Fibroblast of skin of back (primary cell): ENCODE results near the gene ZNF669. TPM values are rescaled to one million over a fixed set of nuclear protein-coding genes. Genes with fewer than 3 reads are reported as not detected.
"Not testable (repeated sequence)": the region's sequence is repeated elsewhere in the genome, so short reads cannot be mapped to it uniquely, and the experiment has no call there.

Source experiments
- DNase-seq: peaks from one replicate; pipeline ENCODE4 v3.0.0-alpha.2; 2013
- polyA plus RNA-seq, 2 experiments: library from polyadenylated mRNA; unstranded; fragments of 120-200 nt; gene quantifications; one replicate each; pipeline ENCODE4 v1.2.1, GENCODE V29; 2013; ENCODE audit not compliant: insufficient read length in 2 of 2

The ZNF669 gene
- polyA plus RNA-seq (2013, experiment 1 of 2; ENCODE audit: insufficient read length) = 3.9 TPM
- 3.3 TPM for polyA plus RNA-seq (2013, experiment 2 of 2; ENCODE audit: insufficient read length)

GRCh38 chr1:247103859-247104591 is at the start of gene ZNF669:
ZNF669 (minus strand) TSS chr1:247104356; CDS start chr1:247104199, 157 bp downstream.
- DNase-seq = peak; percentile 96

DNA sequence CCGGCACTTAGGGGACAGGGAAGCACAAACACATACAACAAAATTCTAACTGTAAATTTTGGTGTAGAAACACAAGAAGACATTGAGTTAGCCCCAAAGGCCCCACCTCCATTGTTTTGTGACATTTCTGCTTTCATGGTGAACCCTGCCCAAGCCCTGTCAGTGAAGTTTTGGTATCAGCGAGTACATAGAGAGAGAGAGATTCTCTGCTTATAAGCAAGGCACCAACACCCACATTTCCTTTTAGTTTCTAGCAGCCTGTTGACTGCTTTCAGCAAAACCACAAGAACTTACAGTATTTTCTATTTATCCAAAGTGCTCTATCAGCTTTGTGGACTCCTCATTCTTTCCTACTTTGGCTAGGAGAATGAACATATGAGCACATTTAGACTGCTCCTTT is 43.6 kb upstream of the ZNF669 start:
- no peak for DNase-seq

DNA sequence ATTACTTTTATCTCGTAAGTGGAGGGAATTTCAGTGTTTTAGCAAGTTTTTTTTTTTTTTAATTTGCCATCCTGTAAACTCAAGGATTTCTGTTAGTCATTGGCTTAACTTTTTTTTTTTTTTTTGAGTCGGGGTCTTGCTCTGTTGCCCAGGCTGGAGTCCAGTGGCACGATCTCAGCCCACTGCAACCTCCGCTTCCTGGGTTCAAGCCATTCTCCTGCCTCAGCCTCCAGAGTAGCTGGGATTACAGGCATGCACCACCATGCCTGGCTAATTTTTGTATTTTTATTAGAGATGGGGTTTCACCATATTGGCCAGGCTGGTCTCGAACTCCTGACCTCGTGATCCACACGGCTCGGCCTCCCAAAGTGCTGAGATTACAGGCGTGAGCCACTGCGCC is 43.0 kb upstream of the ZNF669 start:
- not testable (repeated sequence) for DNase-seq

DNA sequence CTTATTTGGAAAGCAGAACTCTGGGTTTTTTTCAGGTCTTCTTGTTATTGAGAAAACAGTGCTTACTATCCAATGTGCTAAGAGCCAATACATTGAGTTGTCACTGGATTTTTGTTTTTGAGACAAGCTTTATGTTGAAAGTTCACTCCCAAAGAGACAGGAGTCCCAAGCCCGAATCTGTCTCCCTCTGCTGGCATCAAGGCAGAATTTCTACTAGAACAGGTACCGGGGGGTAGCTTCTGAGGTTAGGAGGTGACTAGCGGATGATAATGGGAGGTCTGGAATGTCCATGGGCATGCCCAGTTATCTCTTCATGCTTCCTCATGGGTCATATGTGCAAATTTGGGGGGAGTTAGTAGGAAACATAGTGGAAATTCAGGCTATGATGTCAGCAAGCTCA is 42.5 kb upstream of the ZNF669 start:
- DNase-seq = no peak

- DNase-seq = no peak
These were observed 41.1 kb upstream of the ZNF669 start for GRCh38 chr1:247145279-247145678.

- not testable (repeated sequence) for DNase-seq
These were observed 35.4 kb upstream of the ZNF669 start for GRCh38 chr1:247139557-247139956.

- DNase-seq = no peak
These were observed 27.1 kb upstream of the ZNF669 start for GRCh38 chr1:247131236-247131635.

DNA sequence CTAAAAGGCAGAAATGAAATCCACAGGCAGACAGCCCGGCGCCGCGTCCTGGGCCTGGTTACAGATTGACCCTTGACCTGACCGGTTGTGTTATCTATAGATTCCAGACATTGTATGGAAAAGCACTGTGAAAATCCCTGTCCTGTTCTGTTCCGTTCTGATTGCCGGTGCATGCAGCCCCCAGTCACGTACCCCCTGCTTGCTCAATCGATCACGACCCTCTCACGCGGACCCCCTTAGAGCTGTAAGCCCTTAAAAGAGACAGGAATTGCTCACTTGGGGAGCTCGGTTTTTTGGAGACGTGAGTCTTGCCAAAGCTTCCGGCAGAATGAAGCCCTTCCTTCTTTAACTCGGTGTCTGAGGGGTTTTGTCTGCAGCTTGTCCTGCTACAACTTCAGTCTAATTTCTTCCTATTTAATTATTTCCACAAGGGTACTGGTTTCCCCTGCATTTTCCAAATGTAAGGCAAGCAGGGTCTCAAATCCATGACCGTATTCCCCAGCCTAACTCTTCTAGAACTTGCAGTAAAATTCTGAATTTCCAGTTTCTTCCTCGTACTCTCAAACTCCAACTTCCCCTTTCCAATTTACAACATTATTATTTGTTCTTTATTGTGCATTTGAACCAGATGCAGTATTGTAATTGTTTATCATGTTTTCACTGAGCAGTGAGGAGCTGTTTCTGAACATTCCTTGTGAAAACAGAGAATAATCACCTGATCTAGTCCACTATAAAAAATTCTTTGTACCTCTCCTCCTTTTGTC is 23.5 kb upstream of the ZNF669 start:
- DNase-seq = not testable (repeated sequence)

- not testable (repeated sequence) for DNase-seq
These were observed 22.4 kb upstream of the ZNF669 start for GRCh38 chr1:247126601-247127000.

GRCh38 chr1:247126166-247126565 is 22.0 kb upstream of the ZNF669 start:
- DNase-seq = not testable (repeated sequence)

DNA sequence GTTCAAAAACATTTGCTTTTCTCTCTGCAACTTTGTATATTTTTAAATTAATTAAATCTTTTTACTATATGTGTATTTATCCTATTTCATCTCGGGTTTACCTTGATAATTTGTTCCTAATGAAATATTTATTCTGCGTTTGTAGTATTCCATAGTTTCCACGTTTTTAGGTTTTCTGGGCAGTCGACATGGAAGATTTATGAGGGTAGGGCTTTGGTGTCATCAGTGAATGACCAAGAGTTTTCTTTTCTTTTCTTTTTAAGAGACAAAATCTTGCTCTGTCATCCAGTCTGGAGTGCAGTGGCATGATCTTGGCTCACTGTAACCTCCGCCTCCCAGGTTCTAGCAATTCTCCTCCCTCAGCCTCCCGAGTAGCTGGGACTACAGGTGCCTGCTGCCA is 17.2 kb upstream of the ZNF669 start:
- no peak for DNase-seq

DNA sequence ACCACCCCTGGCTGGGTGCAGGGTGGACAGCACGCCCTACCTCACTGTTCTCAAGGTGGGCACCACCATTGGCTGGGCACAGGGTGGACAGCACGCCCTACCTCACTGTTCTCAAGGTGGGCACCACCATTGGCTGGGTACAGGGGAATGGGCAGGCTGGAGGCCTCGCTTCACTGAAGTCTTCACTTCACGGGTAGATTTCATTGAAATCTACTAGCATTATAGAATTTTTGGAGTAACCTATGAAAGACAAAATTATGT is 16.2 kb upstream of the ZNF669 start:
- DNase-seq = not testable (repeated sequence)

DNA sequence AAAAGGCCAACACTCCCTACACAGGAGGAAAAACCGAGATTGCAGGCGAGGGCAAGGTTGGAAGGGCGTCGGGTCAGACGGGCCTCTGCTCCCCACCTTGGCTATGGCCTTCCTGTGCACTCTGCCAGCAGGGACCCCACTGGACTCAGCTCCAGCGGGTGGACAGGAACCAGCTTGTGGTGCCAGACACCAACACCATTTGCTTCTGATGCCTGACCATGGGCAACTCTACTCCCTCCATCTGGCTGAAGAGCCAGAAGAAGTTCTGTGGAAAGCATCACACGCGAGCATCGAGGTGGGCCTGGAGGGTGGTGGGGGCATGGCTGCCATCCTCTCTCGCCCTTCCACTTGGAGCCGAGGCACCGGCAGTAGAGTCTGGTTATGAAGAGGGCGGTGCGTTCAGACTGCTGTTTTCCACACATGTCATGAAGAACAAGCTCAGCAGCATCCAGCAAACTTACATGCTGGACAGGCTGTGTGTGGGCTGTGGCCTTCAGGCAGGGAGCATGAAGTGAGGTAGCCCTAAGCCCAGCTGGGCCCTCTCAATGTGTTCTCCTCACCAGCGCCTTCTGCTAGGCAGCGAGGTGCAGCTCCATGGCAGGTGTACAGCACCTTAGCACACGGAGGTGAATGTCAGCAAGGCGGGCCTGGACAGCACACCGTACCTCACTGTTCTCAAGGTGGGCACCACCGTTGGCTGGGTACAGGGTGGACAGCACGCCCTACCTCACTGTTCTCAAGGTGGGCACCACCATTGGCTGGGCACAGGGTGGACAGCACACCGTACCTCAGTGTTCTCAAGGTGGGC is 15.6 kb upstream of the ZNF669 start:
- no peak for DNase-seq

DNA sequence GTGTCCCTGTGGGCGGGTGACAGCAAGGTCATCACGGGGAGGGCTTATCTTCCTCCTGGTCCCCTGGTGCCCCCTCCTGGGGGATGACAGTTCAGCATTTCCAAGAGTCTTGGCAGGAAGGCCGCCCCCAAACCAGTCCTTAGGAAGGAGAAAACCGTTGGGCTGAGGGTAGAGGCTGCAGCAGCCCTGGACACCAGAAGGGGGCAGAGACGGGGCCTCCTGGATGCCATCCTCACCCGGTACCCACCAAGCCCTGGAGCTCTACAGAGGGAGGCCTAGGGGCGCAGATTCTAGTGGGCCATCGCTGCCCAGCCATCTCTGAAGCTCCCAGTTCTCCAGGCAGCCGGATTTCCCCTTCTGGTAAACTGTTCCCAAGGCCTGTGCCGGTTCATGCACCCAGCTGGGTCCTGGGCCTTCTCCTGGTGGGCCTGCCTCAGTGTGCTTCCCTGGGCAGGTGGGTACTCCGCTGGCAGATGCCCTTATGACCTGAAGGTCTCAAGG is 14.8 kb upstream of the ZNF669 start:
- peak; percentile 8 for DNase-seq

DNA sequence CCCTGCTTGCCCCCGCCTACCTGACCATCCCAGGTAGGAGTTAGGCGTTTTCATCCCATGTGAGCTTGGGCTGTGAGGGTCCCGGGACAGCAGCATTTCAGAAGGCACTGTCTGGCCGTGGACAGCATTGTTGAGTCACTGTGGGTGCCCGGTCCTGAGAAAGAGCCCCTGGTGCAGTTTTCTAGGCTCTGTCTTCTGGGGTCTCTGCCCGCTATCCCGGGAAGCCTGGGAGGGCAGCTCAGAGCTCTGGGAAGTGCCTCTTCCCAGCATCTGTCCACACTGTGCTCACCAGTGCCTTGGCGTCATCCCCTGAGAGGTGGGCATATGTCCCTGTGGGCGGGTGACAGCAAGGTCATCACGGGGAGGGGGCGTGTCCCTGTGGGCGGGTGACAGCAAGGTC is 11.4 kb upstream of the ZNF669 start:
- DNase-seq = no peak

DNA sequence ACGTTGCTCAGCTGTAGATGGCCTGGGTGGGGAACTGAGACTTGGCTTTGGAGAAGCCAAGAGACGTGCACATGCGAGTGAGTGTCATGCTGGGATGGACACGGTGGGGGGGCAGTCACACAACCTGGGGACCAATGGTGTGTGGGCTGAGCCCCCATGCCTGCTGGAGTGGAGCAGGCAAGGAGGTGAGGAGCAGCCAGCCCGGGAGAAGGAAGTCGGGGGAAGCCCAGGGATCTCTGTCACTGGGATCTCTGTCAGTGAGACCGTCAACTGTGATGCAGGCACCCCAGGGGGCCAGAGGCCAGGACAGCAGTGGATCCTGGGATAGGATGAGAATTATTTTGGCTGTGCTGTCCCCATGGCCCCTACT is 11.0 kb upstream of the ZNF669 start:
- DNase-seq = no peak

GRCh38 chr1:247114351-247115140 is 10.4 kb upstream of the ZNF669 start:
- no peak for DNase-seq

- no peak for DNase-seq
These were observed 9.6 kb upstream of the ZNF669 start for GRCh38 chr1:247113733-247114271.

GRCh38 chr1:247113094-247113497 is 8.9 kb upstream of the ZNF669 start:
- DNase-seq = peak; percentile 13

GRCh38 chr1:247112479-247112781 is 8.3 kb upstream of the ZNF669 start:
- no peak for DNase-seq

GRCh38 chr1:247111700-247112478 is 7.7 kb upstream of the ZNF669 start:
- peak; percentile 48 for DNase-seq
